PC-9 (cell line): ENCODE measurements around the gene CTDSP2.

ENCODE experiments used
- EZH2 ChIP-seq: fragments of 200-600 bp; sonication (generic); IDR thresholded peaks from 2 replicates; pipeline ENCODE4 v1.8.0; 2017; ENCODE audit warnings: antibody characterized with exemption, low read depth
- TF ChIP-seq, protein P1 (sequence below): fragments of 200-600 bp; sonication (generic); conservative IDR thresholded peaks from 2 replicates; pipeline ENCODE4 v1.6.1; 2017; ENCODE audit warnings: mixed run types, antibody characterized with exemption, mild to moderate bottlenecking, moderate library complexity

DNA sequence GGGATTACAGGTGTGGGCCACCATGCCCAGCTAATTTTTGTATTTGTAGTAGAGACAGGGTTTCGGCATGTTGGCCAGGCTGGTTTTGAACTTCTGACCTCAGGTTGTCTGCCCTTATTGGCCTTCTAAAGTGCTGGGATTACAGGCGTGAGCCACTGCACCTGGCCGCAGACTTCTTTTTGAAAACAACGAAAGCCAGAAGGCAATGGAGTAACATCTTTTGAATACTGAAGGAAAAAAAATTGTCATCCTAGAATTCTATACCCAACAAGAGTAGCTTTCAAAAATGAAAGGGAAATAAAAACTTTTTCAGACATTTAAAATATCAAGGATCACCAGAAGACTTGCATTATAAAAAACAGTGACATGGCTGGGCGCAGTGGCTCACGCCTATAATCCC lies 38.7 kb upstream of the CTDSP2 start:
- TF ChIP-seq, protein P1, sequence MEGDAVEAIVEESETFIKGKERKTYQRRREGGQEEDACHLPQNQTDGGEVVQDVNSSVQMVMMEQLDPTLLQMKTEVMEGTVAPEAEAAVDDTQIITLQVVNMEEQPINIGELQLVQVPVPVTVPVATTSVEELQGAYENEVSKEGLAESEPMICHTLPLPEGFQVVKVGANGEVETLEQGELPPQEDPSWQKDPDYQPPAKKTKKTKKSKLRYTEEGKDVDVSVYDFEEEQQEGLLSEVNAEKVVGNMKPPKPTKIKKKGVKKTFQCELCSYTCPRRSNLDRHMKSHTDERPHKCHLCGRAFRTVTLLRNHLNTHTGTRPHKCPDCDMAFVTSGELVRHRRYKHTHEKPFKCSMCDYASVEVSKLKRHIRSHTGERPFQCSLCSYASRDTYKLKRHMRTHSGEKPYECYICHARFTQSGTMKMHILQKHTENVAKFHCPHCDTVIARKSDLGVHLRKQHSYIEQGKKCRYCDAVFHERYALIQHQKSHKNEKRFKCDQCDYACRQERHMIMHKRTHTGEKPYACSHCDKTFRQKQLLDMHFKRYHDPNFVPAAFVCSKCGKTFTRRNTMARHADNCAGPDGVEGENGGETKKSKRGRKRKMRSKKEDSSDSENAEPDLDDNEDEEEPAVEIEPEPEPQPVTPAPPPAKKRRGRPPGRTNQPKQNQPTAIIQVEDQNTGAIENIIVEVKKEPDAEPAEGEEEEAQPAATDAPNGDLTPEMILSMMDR, result no peak
- no peak for TF ChIP-seq EZH2
